ENCODE results near the gene EZR.

EZR gene

DNA sequence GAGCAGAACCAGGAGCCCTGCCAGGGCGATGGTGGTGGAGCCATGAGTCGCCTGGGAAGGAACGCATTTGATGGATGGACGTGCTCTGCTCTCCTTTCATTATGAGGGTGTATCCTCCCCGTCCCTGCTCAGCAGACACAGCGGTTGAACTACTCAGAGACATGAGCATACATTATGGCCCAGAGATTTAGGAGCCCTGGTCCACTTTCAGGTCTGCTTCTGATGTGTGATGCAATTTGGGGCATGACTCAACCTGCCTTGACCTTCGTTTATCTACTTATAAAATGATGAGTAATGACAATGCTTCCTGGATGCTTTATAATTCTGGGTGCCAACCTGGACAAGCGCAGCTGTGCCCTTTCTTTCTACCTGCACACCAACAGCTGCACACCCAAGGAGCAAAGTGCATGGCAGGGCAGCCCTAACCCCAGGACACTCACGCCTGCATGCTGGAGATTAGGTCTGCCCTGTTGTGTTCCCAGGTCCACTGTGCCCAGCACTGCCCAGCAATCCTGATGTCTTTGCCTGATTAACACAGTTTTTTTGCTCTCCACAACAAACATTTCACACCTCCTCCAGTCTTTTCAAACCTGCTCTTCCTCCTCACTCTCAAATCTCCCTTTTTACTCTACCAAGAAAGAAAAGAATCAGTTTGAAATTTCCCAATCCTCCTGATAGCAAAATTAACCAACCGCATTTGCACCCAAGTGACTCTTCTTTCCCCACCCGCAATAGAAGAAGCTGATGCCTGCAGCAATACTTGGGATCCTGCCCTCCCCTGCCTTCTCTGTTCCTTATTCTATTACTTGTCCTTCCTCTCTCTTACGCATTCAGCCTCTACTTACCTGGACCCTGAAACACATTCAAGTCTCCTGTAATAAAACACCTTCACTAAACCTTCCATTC is 81.2 kb downstream of the EZR start:
- DNase-seq (ENCODE audit: low read depth in 4 of 4, low spot score in 1 of 4), result no peak

DNA sequence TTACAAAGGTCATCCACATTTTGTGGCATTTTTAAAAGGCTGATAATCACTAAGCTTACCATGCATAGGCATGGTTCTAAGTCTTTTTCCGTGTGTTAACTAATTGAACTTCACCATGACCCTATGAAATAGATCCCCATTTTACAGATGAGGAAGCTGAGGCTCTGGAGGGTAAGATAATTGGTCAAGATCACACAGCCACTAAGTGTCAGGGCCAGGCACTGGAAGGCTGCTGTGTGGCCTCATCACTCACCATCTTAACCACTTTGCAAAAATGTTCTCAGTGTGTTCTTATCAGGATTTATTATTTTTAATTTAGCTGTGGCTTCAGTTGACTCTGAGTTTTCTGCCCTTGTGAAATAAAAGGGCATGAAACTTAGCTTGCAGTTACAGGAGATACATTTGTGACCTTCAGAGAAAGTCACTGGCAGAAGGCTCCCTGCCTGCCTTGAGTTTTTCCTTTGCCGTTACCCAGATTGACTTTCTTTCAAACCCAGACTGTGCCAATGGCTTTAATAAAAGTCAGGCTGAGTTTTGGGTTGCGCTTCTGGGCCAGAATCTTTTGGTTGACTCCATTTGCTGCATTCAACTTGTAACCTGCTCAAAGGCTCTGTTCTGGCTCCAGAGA is 82.0 kb downstream of the EZR start:
- DNase-seq (ENCODE audit: low read depth in 4 of 4, low spot score in 1 of 4), result no peak

DNA sequence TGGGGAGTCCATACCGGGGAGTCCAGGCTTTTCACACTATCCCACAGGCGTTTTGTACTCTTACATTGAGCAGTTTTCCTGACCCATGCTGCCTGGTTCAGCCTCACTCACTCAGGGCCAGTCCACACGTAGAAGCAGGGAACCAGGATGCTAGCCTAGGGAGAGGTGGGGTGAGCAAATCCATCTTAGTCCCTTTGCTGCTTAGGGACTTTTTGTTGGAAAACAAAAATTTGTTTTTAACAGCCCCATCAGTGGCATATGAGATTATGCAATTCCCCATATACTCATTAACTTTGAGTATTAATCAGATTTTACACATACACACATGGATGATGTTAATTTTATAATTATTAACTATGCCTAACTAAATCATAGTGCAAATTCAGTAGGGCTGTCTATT is 84.2 kb downstream of the EZR start:
- DNase-seq (ENCODE audit: low read depth in 4 of 4, low spot score in 1 of 4), result no peak

DNA sequence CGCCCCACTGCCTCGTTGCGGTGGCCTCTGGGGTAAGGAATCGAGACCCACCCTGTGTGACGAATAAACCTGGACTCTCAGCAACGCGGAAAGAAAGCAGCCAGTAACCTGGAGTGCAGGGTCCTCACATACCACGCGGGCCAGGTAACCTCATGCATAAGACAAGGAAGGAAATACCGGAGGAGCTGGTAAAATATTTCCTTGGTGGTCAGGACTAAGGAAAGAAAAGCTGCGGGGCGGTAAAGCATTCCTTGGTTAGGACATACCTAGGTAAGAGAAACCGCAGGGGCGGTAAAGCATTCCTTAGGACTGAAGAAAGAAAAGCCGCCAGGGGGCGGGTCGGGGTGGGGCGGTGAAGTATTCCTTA is 88.6 kb downstream of the EZR start:
- DNase-seq (ENCODE audit: low read depth in 4 of 4, low spot score in 1 of 4), result no peak

DNA sequence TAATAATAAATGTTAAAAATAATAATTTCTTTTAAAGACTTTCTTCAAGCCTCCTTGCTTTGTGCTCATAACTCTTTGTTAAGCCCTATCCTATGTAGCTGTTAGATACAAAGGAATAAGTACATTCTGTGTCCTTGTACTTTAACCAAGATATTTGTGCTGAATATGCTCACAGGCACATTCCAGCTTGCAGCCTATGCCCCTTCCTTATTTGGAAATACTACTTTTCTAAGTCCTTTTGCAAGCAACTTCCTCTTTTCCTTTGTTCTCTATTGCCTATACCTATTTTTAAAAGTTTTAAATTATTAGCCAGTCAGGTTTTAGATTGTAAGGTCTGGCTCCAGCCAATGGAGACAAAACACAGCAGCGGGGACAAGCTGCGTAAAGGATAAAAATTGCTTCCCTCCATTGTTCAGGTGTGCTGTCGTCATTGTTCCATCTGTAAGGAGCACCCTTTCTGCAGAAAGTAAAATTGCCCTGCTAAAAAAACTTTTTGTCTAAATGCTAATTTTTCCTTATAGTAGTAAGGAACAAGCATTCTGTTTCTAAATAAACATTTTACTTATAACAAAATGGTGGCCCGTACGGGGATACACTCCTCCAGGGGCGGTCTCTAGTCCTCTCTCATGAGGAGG is 89.1 kb downstream of the EZR start:
- DNase-seq (ENCODE audit: low read depth in 4 of 4, low spot score in 1 of 4), result no peak

DNA sequence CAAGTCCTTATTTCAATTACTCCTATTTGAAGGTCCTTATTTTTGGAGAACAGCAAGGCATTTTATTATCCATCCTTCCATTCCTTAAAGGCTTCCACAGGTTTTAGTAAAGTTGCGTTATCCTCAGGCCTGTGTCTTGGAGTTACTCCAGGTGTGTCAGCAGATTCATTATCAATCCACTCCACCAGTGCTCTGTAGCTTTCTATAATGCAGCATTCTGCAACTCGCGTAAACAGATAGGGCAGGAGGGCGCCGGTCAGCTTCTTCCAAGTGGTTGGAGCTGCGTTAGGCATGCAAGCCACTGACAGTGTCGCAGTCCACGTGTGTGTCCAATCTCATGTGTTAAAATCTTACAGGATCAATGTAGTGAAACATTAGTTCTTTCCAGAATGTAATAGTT is 93.5 kb downstream of the EZR start:
- no peak for DNase-seq (ENCODE audit: low read depth in 4 of 4, low spot score in 1 of 4)

DNA sequence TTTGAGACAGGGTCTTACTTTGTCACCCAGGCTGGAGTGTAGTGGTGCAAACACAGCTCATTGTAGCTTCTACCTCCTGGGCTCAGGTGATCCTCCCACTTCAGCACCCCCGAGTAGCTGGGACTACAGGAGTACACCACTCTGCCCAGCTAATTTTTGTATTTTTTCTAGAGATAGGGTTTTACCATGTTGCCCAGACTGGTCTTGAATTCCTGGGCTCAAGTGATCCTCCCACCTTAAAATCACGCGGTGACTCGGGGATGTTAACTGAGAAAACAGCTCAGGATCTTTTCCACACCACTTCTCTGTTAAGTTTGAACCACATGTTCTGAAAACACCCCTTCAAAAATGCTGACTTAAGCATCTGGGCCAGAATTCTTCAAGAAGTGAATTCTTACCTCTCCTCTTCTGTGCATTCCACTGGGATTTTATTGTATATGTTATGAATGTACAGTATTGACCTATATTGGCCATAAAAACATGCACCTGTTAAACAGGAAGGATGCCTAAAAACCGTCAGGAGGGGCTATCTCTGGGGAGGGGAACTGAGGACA is 96.9 kb downstream of the EZR start:
- DNase-seq (ENCODE audit: low read depth in 4 of 4, low spot score in 1 of 4), result no peak

DNA sequence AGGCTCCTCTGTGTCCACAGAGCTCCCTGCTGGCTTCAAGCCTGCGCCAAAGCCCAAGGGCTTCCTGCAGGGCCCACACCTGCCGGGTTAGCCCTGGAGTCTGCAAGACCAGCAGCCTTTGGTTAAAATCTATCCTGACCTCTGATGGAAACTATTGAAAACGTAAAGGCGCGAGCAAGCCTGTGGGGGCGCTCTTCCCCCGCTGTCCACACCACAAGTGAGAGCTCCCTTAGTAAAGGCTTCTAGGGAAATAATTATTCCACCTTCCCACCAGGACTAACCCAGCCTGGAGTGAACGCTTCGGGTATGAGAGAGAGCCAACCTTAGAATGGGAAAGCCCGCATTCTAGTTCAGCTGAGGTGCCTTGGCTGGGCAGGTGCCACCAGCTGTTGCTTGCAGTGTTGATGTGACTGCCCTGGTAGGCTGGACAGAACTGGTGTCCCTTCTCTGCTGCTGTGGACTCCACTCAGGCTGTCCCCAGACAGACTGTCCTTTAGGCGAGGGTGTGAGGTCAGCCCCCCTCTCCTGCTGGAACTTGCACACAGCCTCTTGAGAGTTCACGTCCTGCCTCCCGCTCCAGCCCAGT is 100.6 kb downstream of the EZR start:
- no peak for DNase-seq (ENCODE audit: low read depth in 4 of 4, low spot score in 1 of 4)

DNA sequence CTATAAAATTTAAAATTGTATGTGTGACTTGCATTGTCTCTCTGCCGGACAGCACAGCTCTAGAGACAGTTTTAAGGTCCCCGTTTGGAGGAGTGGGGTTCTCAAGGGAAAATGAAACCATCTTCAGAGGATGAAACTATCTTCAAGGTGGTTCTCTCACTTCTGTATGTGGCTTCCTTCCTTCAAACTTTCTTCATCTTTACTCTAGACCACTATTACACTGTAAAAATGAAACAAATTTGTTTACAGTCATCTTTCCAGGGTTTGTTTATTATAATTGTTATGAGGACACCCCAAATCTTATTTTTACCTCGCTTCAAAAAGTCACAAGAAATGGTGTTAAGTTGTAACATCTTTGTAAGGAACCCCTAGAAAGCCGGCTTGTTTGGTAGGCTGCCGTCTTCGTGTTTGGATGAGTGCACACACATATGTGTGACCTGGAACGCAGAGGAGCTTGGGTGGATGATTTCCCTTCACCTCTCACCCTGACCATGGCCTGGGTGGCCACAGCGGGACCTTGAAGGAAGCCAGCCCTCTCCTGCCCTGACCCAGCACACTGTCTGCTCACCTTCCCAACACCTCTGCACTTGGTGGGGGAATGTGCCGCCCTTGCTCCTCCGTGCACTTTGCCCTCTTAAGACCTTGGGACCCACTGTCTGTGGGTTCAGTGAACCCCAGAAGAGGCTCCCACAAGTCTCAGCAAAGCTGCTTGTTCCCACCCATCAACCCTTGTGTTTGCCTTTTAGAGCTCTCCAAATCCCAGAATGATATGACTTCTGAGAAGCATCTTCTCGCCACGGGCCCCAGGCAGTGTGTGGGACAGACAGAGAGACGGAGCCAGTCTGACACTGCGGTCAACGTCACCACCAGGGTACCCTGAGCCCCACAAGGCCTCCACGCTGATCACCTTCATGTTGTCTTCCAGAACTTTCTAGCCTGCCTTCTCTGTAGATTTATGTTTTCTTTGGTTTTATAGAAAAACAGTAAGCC is 101.5 kb downstream of the EZR start:
- DNase-seq (ENCODE audit: low read depth in 4 of 4, low spot score in 1 of 4), result no peak

Data from stimulated activated CD4-positive, alpha-beta T cell treated with anti-CD3 and anti-CD28 coated beads, Interleukin-1b, Interleukin-23, amount 100 ng/mL, for 24 hours (primary cell).